ENCODE results near the gene THEM5. TPM values are rescaled to one million over a fixed set of nuclear protein-coding genes. Genes with fewer than 3 reads are reported as not detected.

The THEM5 gene
- total RNA-seq, 1 donor from 2014 or later = not detected

DNA sequence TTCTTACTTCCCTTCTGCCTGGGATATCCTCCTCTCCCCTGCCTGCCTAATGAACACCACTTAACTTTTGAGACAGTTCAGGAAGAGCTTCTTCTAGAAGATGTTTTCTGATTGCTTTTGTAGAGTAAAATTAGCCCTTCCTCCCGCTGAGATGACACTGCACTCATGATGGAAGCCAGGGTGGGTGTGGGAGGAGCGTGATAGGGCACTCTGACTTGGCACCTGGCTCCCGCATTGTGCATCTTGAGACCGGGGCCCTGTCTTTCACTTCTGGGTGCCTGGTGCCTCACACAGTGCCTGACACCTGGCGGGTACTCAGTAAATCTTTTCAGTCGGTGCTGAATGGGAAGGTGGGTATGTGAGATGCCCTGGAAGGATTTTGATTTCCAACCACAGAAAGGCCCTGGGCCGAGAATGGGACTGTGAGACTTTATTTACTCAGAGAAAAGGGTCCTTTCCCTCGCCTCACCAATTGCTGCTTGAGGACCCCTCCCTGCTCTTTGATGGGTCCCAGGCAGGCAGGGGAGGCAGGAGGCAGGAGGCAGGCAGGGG, 6.8 kb downstream of the THEM5 start:
- H3K36me3 Mint-ChIP-seq (ENCODE audit: low read depth) = peaks cover 34% of the 10 kb centered on the region
- DNase-seq (ENCODE audit: low spot score) = no peak

DNA sequence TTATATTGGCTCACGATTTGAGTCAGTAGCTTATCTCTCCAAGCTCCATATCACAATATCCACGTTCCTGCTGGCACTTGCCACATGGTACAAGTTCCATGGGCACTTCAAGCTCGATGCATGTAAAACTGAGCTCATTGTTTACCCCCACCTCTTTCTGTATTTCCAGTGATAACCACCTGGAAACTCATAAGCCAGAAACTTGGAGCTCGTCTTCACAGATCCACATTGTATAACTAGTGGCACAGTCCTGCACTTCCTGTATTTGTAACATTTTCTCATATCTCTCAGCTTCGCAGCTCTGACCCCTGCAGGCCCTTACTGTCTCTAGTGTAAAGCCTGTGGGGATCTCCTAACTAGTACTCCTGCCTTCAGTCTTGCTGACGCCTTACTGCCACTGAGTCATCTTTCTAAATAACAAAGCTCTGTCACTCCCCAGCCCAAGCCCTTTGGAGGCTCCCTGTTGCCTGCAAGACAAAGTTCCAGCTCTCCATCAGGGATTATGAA, 7.4 kb downstream of the THEM5 start:
- Mint-ChIP-seq H3K4me3 (ENCODE audit: low read depth) (no peak overlapping the region), H3K9me3 (no peaks in the 10 kb centered on the region), H3K36me3 (ENCODE audit: low read depth) (peaks cover 39% of the 10 kb centered on the region), H3K4me1 (ENCODE audit: low read depth) (peaks cover 28% of the 10 kb centered on the region), H3K27ac (peak overlapping the region; percentile 56), H3K27me3 (ENCODE audit: low read depth) (no peaks in the 10 kb centered on the region)
- intact Hi-C loops (cut with micrococcal nuclease) = loop anchor here (10.0 kb wide), 1 partner anchor 59 kb away; the partner anchor contains the start of gene THEM4
- DNase-seq (ENCODE audit: low spot score) = no peak

More for the DNA sequence above, 6.8 kb downstream of the THEM5 start:
- intact Hi-C loops (cut with micrococcal nuclease) = loop anchor here (10.0 kb wide), 1 partner anchor 58 kb away; the partner anchor contains the start of gene THEM4
- Mint-ChIP-seq H3K4me1 (ENCODE audit: low read depth) (peaks cover 21% of the 10 kb centered on the region), H3K4me3 (ENCODE audit: low read depth) (no peak overlapping the region), H3K9me3 (no peaks in the 10 kb centered on the region), H3K27me3 (ENCODE audit: low read depth) (no peaks in the 10 kb centered on the region), H3K27ac (peak overlapping the region; percentile 56)

DNA sequence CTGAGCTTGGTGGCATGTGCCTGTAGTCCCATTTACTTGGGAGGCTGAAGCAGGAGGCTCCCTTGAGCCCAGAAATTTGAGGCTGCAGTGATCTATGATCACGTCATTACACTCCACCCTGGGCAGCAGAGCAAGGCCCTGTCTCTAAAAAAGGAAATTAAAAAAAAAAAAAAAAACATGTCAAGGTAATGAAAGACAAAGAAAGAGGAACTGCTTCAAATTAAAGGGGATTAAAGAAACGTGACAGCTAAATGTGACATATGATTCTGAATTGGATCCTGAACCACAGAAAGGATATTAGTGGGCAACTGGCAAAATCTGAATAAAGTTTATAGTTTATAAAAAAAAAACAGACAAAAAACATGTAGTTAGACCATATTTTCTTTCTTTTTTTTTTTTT, 10.1 kb downstream of the THEM5 start:
- H3K4me3 Mint-ChIP-seq (ENCODE audit: low read depth) = no peak overlapping the region
- no peak for DNase-seq (ENCODE audit: low spot score)
- no peaks in the 10 kb centered on the region for H3K27me3 Mint-ChIP-seq (ENCODE audit: low read depth)
- no peaks in the 10 kb centered on the region for H3K9me3 Mint-ChIP-seq
- intact Hi-C loops (cut with micrococcal nuclease) = loop anchor here (10.0 kb wide), 1 partner anchor 61 kb away; the partner anchor contains the start of gene THEM4
- peaks cover 31% of the 10 kb centered on the region for H3K4me1 Mint-ChIP-seq (ENCODE audit: low read depth)
- H3K27ac Mint-ChIP-seq = no peak overlapping the region
- H3K36me3 Mint-ChIP-seq (ENCODE audit: low read depth) = peaks cover 36% of the 10 kb centered on the region

DNA sequence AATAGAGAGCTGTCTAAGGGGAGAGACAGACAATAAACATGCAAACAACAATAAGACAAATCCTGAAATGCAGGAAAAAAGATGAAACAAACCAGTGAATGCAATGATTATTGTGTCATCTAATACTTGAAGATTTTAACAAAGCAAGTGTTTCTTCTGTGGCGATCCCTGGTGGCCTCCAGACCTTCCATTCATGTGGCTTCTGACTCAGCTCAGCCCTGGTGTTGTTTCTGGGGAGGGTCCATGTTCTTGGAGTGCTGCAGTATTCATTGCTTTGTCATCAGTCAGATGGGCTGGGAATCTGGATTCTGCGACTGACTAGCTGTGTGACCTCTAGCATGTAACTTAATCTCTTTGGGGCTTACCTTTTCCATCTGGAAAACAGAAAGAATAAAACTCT, 12.4 kb downstream of the THEM5 start:
- Mint-ChIP-seq H3K27ac (no peak overlapping the region), H3K9me3 (no peaks in the 10 kb centered on the region), H3K4me1 (ENCODE audit: low read depth) (peaks cover 36% of the 10 kb centered on the region), H3K27me3 (ENCODE audit: low read depth) (no peaks in the 10 kb centered on the region), H3K4me3 (ENCODE audit: low read depth) (no peak overlapping the region), H3K36me3 (ENCODE audit: low read depth) (peaks cover 29% of the 10 kb centered on the region)
- intact Hi-C loops (cut with micrococcal nuclease) = loop anchor here (10.0 kb wide), 1 partner anchor 64 kb away; the partner anchor contains the start of gene THEM4
- no peak for DNase-seq (ENCODE audit: low spot score)

- H3K4me3 Mint-ChIP-seq (ENCODE audit: low read depth) = peak overlapping the region; percentile 78
- H3K27me3 Mint-ChIP-seq (ENCODE audit: low read depth) = no peaks in the 10 kb centered on the region
- peaks cover 26% of the 10 kb centered on the region for H3K36me3 Mint-ChIP-seq (ENCODE audit: low read depth)
- H3K9me3 Mint-ChIP-seq = no peaks in the 10 kb centered on the region
- no peak for DNase-seq (ENCODE audit: low spot score)
- H3K27ac Mint-ChIP-seq = peak overlapping the region; percentile 80
- H3K4me1 Mint-ChIP-seq (ENCODE audit: low read depth) = peaks cover 36% of the 10 kb centered on the region
- intact Hi-C loops (cut with micrococcal nuclease) = loop anchor here (10.0 kb wide), 1 partner anchor 64 kb away; the partner anchor contains the start of gene THEM4
Measured at GRCh38 chr1:151840421-151840820, 13.1 kb downstream of the THEM5 start.

DNA sequence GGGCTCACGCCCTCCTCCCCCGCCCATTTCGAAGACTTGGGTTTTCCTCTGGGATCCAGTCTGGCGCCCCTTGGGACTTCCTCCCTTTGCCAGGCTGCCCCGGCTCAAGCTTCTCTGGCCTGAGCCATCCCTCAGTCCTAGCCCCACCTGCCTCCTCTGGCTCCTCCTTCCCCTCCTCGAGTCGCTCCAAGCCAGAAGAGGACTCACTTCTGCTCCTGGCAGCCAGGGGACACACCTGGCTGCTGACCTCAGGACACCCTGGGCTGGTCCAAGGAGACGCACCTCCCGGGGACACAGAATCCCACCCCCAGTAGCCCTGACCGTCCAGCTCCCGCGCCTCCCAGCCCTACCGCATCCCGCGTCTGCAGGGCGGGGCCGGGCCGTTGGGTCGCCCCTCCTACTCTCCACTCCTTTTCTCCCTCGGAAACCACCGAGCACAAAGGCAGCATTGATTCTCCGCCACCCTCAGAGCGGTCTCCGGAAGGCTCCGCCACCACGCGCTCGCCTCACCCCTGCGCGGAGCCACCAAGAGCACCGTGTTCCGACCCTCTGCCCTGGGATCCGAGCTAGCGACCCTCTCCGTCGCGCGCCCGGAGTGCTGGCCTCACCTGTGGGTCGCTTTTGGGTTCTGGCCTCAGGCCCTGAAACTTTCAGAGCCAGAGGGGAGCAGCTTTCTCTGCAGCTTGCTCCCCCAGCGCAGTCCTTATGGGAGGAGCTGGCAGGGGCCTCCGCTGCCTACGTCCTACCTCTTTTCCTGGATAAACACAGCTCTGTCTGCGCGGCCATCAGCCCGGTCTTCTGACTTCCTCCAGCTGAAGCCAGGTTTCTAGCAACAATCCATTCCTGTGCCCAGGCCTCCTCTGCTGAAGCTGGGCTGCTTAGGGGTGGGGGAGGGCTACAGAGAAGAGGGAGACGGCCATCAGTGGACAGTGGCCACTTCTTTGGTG, 13.8 kb downstream of the THEM5 start, which contains the start of gene C2CD4D:
Gene C2CD4D, minus strand, starts transcription at position 364 of the 947 bp plus-strand sequence. CDS start 831 bp downstream, outside the sequence.
- no peaks in the 10 kb centered on the region for H3K27me3 Mint-ChIP-seq (ENCODE audit: low read depth)
- peaks cover 37% of the 10 kb centered on the region for H3K4me1 Mint-ChIP-seq (ENCODE audit: low read depth)
- peaks cover 19% of the 10 kb centered on the region for H3K36me3 Mint-ChIP-seq (ENCODE audit: low read depth)
- peak within 1 kb of the TSS; percentile 80 for H3K27ac Mint-ChIP-seq
- H3K9me3 Mint-ChIP-seq = no peaks in the 10 kb centered on the region
- peak; percentile 67 for DNase-seq (ENCODE audit: low spot score)
- H3K4me3 Mint-ChIP-seq (ENCODE audit: low read depth) = peak within 1 kb of the TSS; percentile 78
- intact Hi-C loops (cut with micrococcal nuclease) = loop anchor here (5.0 to 10.0 kb wide), 5 partner anchors 47 to 385 kb away; partner anchors contain the start of genes POGZ, RIIAD1, S100A10 and TDRKH

GRCh38 chr1:151839082-151839412, 14.5 kb downstream of the THEM5 start:
- H3K9me3 Mint-ChIP-seq = no peaks in the 10 kb centered on the region
- intact Hi-C loops (cut with micrococcal nuclease) = loop anchor here (5.0 to 10.0 kb wide), 4 partner anchors 47 to 384 kb away; partner anchors contain the start of genes POGZ, RIIAD1, S100A10 and TDRKH
- peak overlapping the region; percentile 60 for H3K27ac Mint-ChIP-seq
- H3K27me3 Mint-ChIP-seq (ENCODE audit: low read depth) = no peaks in the 10 kb centered on the region
- no peak for DNase-seq (ENCODE audit: low spot score)
- H3K4me1 Mint-ChIP-seq (ENCODE audit: low read depth) = peaks cover 43% of the 10 kb centered on the region
- H3K4me3 Mint-ChIP-seq (ENCODE audit: low read depth) = peak overlapping the region; percentile 78
- peaks cover 14% of the 10 kb centered on the region for H3K36me3 Mint-ChIP-seq (ENCODE audit: low read depth)

- DNase-seq (ENCODE audit: low spot score) = no peak
- peak overlapping the region; percentile 60 for H3K27ac Mint-ChIP-seq
- peaks cover 49% of the 10 kb centered on the region for H3K4me1 Mint-ChIP-seq (ENCODE audit: low read depth)
- no peaks in the 10 kb centered on the region for H3K9me3 Mint-ChIP-seq
- H3K27me3 Mint-ChIP-seq (ENCODE audit: low read depth) = no peaks in the 10 kb centered on the region
- intact Hi-C loops (cut with micrococcal nuclease) = loop anchor here (5.0 to 10.0 kb wide), 4 partner anchors 46 to 384 kb away; partner anchors contain the start of genes POGZ, RIIAD1, S100A10 and TDRKH
- H3K36me3 Mint-ChIP-seq (ENCODE audit: low read depth) = peaks cover 14% of the 10 kb centered on the region
- peak overlapping the region; percentile 78 for H3K4me3 Mint-ChIP-seq (ENCODE audit: low read depth)
Measured at GRCh38 chr1:151838222-151839081, 15.1 kb downstream of the THEM5 start.

DNA sequence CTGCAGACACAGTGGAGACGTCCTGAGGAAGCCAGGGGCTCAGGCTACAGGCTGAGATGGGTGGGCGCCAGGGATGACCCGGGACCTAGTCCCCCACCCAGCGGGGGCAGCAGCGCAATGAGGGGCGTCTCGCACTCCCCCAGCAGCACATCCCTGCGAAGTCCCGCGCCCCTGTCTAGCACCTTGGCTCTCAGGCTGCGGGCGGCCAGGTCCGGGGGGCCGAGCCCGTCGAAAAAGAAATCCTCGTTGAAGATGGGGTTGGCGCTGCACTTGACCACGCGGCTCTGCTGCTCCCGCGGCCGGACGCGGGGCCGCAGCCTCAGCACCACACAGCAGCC, 15.7 kb downstream of the THEM5 start:
- no peak for DNase-seq (ENCODE audit: low spot score)
- Mint-ChIP-seq H3K36me3 (ENCODE audit: low read depth) (peaks cover 14% of the 10 kb centered on the region), H3K27ac (peak overlapping the region; percentile 90), H3K4me3 (ENCODE audit: low read depth) (peak overlapping the region; percentile 88), H3K9me3 (no peaks in the 10 kb centered on the region), H3K27me3 (ENCODE audit: low read depth) (no peaks in the 10 kb centered on the region), H3K4me1 (ENCODE audit: low read depth) (peaks cover 53% of the 10 kb centered on the region)
- intact Hi-C loops (cut with micrococcal nuclease) = loop anchor here (2.0 to 10.0 kb wide), 7 partner anchors 17 to 383 kb away; partner anchors contain the start of genes MRPL9, POGZ, RIIAD1 and S100A10

DNA sequence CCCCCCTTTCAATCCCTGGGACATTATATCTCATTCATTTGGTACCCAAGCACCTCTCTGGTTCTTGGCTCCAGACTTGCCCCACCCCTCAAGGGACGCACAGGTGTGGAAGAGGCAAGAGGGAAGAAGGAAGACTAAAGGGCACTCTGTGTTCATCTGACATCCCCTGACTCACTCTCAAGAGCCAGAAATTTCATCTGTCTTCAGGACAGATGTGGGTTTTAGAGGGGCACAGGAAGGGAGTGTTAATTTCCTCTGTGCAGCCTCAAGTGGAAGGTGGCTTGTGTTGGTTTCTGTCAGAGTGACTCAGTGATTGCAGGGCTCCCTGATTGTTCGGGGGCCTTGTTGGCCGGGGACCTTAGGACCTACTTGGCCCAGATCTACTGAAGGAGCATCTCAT, 16.3 kb downstream of the THEM5 start:
- Mint-ChIP-seq H3K36me3 (ENCODE audit: low read depth) (peaks cover 13% of the 10 kb centered on the region), H3K27ac (peak overlapping the region; percentile 90), H3K27me3 (ENCODE audit: low read depth) (no peaks in the 10 kb centered on the region), H3K9me3 (no peaks in the 10 kb centered on the region), H3K4me3 (ENCODE audit: low read depth) (peak overlapping the region; percentile 88), H3K4me1 (ENCODE audit: low read depth) (peaks cover 54% of the 10 kb centered on the region)
- intact Hi-C loops (cut with micrococcal nuclease) = loop anchor here (2.0 to 10.0 kb wide), 7 partner anchors 16 to 382 kb away; partner anchors contain the start of genes MRPL9, POGZ, RIIAD1 and S100A10
- DNase-seq (ENCODE audit: low spot score) = no peak

DNA sequence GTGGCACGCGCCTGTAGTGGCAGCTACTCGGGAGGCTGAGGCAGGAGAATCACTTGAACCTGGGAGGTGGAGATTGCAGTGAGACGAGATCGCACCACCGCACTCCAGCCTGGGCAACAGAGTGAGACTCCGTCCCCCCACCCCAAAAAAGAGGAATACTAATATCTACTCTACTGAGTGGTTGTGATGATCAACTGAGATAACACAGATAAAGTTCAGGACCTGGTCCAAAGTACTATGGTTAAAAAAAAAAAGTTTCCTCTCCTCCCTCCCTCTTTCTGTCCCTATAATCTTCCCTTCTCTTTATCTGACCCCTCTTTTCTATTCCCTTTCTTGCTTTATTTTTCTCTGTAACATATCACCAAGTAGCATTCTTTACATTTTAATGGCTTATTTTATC, 17.9 kb downstream of the THEM5 start:
- Mint-ChIP-seq H3K4me3 (ENCODE audit: low read depth) (no peak overlapping the region), H3K4me1 (ENCODE audit: low read depth) (peaks cover 51% of the 10 kb centered on the region), H3K27ac (no peak overlapping the region), H3K36me3 (ENCODE audit: low read depth) (no peaks in the 10 kb centered on the region), H3K27me3 (ENCODE audit: low read depth) (no peaks in the 10 kb centered on the region), H3K9me3 (no peaks in the 10 kb centered on the region)
- DNase-seq (ENCODE audit: low spot score) = no peak
- intact Hi-C loops (cut with micrococcal nuclease) = loop anchor here (5.0 to 10.0 kb wide), 4 partner anchors 43 to 381 kb away; partner anchors contain the start of genes POGZ, RIIAD1, S100A10 and TDRKH
